OCI-LY7 (cell line): Measurements from ENCODE around the gene MPV17L2.

Experiments used
- CTCF ChIP-seq: fragments of 200-600 bp; sonication (generic); conservative IDR thresholded peaks from 2 replicates; pipeline ENCODE4 v1.5.1; 2014; ENCODE audit warnings: mild to moderate bottlenecking, antibody characterized with exemption, low read length, moderate library complexity, mixed read lengths
- EZH2phosphoT487 ChIP-seq: fragments of 200-600 bp; sonication (generic); IDR thresholded peaks from 2 replicates; pipeline ENCODE4 v1.6.1; 2018; ENCODE audit warnings: low read depth, borderline replicate concordance, mild to moderate bottlenecking, mixed run types, antibody characterized with exemption, low read length, moderate library complexity, mixed read lengths

GRCh38 chr19:18160971-18161635 is 31.9 kb upstream of the MPV17L2 start:
- TF ChIP-seq CTCF (peak; percentile 41; the same call in 1 of the 2 replicates), EZH2phosphoT487 (no peak)
